ENCODE measurements around the gene SMAD3.

GRCh38 chr15:67240235-67241131 lies 175.1 kb downstream of the SMAD3 start:
- TF ChIP-seq CTCF (IDR thresholded peaks at IDR 0.05): peak; percentile 43 to 58 (median 52)
- TF ChIP-seq POLR2A (IDR thresholded peaks at IDR 0.05): no peak
